CD1c-positive myeloid dendritic cell (primary cell): Measurements from ENCODE around the gene RECQL5.
"Not testable (repeated sequence)": the region's sequence is repeated elsewhere in the genome, so short reads cannot be mapped to it uniquely, and the experiment has no call there.

ENCODE experiments used
- DNase-seq: peaks from one replicate; pipeline ENCODE4 v3.0.0-alpha.2; 2016; ENCODE audit errors: extremely low spot score

Gene RECQL5

DNA sequence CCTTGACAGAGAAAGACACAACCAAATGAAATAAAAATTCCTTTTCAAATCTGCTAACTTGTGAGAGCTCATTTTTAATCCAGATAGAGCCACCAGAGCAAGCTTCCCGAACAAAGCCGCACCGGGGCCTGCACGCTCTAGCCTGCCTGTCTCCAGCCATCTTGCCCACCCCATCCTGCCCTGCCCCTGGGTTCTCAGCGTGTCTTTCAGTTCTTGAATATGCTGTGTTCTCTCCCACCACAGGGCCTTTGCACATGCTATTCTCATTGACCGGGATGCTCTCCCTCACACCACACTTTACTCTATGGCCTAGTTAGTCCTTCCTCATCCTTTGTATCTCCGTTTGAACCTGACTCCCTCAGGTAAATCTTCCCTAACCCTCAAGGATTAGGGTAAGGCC lies 19.0 kb downstream of the RECQL5 start:
- no peak for DNase-seq

DNA sequence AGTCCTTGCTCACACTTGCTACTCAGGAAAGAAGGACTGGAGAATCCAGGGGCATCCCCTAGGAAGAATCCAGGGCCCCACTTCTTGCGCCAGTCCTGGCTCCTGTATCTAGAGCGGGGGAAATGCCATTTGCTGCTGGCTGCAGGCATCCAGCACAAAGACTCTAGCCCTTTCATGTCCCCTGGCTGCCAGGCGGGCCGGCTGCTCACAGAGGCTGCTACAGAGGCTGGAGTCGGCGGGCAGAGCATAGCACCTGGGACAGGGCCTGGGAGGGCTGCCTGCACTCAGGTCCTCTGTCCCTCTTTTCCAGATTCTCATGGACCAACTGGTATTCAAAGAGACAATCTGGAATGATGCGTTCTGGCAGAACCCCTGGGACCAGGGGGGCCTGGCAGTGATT lies 19.9 kb downstream of the RECQL5 start:
- no peak for DNase-seq

DNA sequence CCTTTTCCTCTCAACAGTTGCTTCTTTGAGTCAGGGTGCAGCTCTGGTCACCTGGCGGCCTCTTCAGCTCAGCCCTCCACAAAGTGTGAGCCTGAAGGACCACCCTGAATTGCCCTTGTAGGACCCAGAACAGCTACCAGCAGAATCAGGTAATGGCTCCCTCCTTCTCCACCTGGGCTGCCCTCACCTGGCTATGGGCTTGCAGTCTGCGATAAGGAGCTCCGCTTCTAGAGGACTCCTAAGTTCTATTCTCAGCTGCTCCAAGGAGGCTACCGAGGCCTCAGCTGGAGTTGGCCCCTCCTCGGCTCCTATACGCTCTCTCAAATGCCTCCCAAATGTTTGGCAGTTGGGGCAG lies 20.3 kb downstream of the RECQL5 start:
- no peak for DNase-seq

GRCh38 chr17:75645889-75646637 lies 20.9 kb downstream of the RECQL5 start:
- DNase-seq = peak; percentile 63

DNA sequence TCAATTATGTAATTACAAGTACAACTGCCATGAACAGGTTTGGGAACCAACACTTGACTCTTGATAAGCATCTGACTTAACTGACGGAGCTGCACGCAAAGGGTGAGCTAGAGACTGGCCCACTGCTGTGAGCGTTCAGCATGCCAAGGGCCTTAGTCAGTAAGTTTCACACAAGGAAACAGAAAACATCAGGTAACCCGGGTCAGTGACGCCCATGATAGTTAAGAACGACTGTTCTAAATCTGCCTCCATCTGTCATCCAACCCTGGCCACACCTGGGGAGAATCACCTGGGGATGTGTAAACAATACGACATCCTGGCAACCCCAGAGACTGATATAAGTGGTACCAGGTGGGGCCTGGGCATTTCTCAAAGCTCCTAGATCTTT lies 21.5 kb downstream of the RECQL5 start:
- DNase-seq = no peak

- no peak for DNase-seq
Measured at GRCh38 chr17:75643643-75644017, 23.3 kb downstream of the RECQL5 start.

DNA sequence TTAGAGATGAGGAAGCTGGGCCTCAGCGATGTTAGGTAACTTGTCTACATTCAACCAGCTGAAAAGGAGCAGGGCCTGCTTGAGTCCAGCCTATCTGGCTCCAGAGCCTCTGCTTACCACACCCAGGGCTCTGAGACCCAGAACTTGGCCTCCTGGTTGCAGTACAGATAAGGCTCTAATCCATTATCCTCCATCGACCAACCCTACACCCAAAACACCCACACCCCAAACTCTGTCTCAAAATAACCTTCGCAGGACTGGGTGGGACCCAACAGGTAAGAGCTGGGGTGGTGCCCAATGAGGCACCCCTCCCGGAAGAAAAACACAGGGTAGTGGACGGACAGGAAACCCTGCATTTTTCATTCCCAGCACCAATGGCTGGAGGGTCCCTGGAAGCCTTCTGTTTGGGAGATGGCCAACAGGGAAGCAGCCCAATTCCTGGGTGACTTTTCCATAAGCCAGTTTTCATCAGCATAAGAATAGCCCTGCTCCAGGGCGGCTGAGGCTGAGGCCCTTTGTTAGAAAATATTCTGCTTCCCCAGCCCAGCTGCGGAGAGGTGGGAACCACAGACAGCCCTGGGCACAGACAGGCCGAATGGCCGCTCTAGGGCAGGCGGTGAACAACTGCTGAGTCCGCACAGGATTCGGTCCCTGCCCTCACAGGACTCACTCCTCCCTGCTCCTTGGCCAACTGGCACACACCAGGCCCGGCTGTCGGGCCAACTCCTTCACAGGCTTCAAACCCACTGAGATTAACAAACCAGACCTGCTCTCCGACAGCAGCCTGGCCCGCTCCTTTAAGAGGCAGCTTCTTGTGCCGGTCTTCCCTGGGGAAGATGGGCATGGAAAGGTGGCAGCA lies 23.9 kb downstream of the RECQL5 start:
- no peak for DNase-seq

- DNase-seq = no peak
Measured at GRCh38 chr17:75642182-75642783, 24.7 kb downstream of the RECQL5 start.

GRCh38 chr17:75641343-75641742 lies 25.6 kb downstream of the RECQL5 start:
- DNase-seq = no peak

DNA sequence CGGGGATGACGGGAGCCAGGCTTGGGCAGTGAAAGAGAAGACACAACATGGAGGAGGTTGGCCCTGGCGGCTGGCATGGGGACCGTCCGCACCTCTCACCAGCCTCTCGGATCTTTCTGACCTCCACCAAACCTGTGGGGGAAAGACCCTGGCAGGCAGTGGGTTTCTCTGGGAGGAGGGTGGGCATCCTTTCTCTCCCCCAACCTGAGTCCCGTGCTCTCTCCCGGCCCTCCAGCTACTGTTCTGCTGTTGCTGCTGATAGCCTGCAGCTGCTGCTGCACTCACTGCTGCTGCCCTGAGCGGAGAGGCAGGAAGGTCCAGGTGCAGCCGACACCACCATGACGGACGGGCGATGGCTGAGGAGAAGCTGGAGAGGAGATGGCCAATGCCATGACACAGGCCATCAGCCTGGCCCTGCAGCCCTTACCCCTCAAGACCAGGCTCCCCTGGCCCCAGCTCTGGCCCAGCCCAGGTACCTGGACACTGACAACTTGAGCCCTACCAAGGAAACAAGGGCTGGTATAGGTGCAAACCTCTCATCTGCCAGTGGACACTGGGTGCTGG lies 26.3 kb downstream of the RECQL5 start:
- no peak for DNase-seq

DNA sequence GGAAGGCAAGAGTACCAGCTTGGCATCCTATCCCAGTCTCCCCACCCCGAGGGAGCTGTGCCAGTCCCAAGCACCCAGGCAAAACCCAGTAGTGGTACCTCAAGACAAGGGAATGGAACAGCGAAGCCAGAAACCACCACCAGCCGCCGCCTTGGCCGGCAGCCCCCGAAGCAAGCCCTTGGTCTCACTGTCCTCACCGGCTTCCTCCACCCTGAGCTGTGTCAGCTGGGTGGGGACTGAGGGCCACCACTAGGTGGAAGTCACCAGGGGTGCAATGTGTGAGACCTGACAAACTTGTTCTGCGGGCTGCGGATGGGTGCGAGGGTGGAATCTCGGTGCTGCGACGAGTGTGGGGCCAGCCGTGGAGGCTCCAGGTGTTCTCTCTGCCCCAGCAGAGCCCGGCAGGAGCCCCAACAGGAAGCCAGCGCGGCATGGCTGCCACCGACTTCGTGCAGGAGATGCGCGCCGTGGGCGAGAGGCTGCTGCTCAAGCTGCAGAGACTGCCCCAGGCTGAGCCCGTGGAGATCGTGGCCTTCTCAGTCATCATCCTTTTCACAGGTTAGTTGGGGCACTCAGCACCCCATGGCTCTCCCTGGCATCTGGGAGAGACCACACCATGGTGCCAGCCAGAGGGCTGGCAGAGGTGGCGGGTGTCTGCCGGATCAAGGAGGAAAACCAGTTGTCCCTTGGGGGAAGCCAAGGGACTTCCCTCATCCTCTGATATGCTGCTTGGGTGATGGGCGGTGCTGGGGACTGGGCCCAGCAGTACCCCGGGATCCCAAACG lies 27.0 kb downstream of the RECQL5 start:
- DNase-seq = no peak

GRCh38 chr17:75639327-75639726 lies 27.6 kb downstream of the RECQL5 start:
- no peak for DNase-seq

GRCh38 chr17:75638893-75639292 lies 28.1 kb downstream of the RECQL5 start:
- DNase-seq = no peak

DNA sequence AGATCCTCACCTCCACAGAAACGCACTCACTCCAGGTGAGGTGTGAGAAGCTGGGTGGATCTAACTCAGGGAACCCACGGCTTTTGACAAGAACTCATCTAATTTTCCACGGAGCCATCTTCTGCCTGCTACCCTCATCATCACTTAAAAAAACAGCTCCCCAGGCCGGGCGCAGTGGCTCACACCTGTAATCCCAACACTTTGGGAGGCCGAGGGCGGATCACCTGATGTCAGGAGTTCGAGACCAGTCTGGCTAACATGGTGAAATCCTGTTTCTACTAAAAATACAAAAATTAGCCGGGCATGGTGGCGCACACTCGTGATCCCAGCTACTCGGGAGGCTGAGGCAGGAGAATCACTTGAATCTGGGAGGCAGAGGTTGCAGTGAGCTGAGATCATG lies 28.9 kb downstream of the RECQL5 start:
- DNase-seq = not testable (repeated sequence)

GRCh38 chr17:75637551-75637950 lies 29.4 kb downstream of the RECQL5 start:
- no peak for DNase-seq

DNA sequence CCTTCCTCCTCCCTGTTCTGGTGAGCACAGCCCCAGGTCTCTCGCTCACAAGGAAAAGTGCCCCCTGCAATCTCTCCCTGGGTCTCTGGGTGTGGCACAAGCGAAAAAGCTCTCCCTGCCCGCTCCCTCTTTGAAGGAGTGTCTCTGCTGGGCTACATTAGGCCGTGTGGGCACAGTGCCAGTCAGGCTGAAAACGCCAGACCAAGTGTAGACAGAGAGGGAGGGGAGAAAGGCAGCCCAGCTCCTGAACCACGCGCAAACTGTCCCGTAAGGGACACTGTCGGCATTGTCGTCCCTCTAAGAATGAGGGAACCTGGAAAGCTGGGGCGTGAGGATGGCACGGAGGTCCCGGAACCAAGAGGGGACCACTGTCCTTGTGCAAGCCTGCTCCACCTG lies 29.8 kb downstream of the RECQL5 start:
- DNase-seq = no peak

GRCh38 chr17:75636381-75637142 lies 30.4 kb downstream of the RECQL5 start:
- no peak for DNase-seq

DNA sequence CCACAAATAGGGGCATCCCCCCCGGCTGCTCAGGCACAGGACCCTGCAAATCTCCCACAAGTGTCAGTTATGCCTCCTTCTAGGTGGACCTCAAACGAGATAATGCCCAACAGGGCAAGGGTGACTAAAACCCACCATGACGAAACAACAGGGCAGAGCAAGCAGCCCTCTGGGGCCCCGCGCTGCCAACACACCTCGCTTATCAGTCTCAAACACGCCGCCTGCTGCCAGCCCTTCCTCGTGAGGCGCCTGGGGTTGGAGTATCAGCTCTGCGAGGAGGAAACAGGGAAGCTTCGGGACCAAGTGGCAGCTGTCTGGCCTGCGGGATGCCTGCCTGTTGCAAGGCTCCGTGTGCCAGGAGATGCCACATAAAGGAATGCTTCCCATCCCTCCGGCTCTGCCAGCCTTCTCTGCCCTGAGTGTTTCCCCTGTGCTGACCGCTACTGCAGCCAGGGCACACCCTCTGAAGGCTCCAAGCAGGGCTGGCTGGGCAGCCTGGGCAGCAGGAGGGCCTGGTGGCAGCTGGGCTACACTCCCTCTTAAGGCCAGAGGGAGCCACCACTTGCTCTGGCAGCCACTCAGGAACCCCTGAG lies 31.2 kb downstream of the RECQL5 start:
- DNase-seq = no peak

DNA sequence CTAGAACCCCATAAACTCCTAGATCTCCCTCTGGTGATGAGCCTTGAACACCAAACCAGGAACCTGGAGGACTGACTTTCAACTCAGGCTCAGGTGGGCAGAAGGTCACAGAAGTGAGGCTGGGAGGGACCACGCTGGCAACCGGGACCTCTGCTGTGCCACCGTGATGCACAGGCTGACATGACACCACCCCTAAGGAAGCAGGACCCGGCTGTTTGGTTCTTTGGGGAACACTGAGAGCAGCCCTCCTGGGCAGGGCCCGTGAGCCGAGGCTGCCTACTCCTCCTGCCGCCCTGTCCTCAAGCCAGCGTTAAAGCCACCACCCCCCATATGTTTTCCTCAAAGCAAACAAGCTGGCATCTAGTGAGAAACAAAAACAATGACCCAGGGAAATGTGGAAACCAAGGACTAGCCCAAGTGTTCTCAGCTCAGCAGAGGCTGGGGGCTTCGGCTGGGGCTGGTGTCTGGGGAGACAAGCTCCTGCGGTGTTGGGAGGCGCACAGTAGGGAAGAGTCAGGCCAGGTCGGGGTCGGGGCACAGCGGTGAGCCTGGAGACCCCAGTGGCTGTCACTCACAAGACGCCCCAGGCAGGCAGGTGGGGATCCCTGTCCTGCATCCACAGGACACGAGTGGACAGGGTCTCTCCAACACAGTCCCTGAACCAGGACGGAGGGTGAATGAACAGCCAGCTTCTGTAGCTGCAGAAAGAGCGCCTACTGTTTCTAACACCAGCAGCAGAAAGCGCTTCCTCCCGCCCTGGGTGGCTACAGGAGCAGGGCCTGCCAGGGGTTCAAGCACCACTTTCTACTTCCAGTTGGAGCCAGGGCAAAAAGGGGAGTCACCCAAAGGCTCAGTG lies 32.0 kb downstream of the RECQL5 start:
- no peak for DNase-seq

DNA sequence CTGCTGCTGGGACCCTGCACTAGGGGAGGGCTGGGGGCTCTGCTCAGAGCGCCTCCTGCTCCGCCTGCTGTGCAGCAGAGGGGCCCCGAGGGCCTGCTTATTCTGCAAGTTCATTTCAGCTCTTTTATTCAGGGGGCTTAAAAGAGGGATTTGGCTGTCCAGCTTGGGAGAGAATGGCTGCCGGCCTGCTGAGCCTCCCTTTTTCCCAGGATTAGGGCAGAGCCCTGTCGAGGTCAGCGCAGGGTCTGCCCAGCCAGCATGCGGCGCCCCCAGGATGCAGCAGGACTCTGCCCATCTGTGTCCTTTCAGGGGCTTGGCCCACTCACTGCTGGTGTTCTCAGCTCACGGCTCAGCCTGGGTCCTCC lies 32.6 kb downstream of the RECQL5 start:
- no peak for DNase-seq
